PC-9 (cell line): ENCODE data around the gene AKTIP.

Source experiments
- CTCF ChIP-seq: fragments of 200-600 bp; sonication (generic); conservative IDR thresholded peaks from 2 replicates; pipeline ENCODE4 v1.6.1; 2017; ENCODE audit warnings: mixed run types, antibody characterized with exemption, mild to moderate bottlenecking, moderate library complexity
- EZH2 ChIP-seq: fragments of 200-600 bp; sonication (generic); IDR thresholded peaks from 2 replicates; pipeline ENCODE4 v1.8.0; 2017; ENCODE audit warnings: antibody characterized with exemption, low read depth

- TF ChIP-seq CTCF (no peak), EZH2 (no peak)
These were observed 56.9 kb downstream of the AKTIP start for GRCh38 chr16:53446090-53446489.
